Measurements from ENCODE around the gene EDDM13.

The EDDM13 gene

GRCh38 chr19:56301155-56301554, 28.6 kb downstream of the EDDM13 start:
- Histone ChIP-seq H3K4me1 (ENCODE audit: control insufficient read depth, low read length) (no peaks in the 10 kb centered on the region), H3K4me2 (ENCODE audit: low read length) (no peak overlapping the region), H3K9me3 (ENCODE audit: control insufficient read depth, insufficient read depth, low read length) (no peaks in the 10 kb centered on the region), H3K9me2 (replicated peaks; ENCODE audit: control insufficient read depth, low read length) (no peaks in the 10 kb centered on the region), H3K27me3 (ENCODE audit: control insufficient read depth, low read length) (no peaks in the 10 kb centered on the region), H3K79me2 (ENCODE audit: control insufficient read depth, low read length) (no peaks in the 10 kb centered on the region), H3K27ac (ENCODE audit: low read depth, low read length) (no peak overlapping the region), H4K20me1 (ENCODE audit: control insufficient read depth, insufficient read depth, low read depth, low read length) (no peaks in the 10 kb centered on the region), H3K4me3 (ENCODE audit: low read length) (no peak overlapping the region), H3F3A (ENCODE audit: control insufficient read depth, insufficient read depth) (no peaks in the 10 kb centered on the region), H3K36me3 (ENCODE audit: control insufficient read depth, low read length) (no peaks in the 10 kb centered on the region)
- TF ChIP-seq EZH2phosphoT487 (IDR thresholded peaks at IDR 0.05; ENCODE audit: borderline replicate concordance, low read length): no peak
- TF ChIP-seq, protein P1, sequence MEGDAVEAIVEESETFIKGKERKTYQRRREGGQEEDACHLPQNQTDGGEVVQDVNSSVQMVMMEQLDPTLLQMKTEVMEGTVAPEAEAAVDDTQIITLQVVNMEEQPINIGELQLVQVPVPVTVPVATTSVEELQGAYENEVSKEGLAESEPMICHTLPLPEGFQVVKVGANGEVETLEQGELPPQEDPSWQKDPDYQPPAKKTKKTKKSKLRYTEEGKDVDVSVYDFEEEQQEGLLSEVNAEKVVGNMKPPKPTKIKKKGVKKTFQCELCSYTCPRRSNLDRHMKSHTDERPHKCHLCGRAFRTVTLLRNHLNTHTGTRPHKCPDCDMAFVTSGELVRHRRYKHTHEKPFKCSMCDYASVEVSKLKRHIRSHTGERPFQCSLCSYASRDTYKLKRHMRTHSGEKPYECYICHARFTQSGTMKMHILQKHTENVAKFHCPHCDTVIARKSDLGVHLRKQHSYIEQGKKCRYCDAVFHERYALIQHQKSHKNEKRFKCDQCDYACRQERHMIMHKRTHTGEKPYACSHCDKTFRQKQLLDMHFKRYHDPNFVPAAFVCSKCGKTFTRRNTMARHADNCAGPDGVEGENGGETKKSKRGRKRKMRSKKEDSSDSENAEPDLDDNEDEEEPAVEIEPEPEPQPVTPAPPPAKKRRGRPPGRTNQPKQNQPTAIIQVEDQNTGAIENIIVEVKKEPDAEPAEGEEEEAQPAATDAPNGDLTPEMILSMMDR (IDR thresholded peaks at IDR 0.05; ENCODE audit: low read depth, low read length, poor library complexity, severe bottlenecking): no peak

DNA sequence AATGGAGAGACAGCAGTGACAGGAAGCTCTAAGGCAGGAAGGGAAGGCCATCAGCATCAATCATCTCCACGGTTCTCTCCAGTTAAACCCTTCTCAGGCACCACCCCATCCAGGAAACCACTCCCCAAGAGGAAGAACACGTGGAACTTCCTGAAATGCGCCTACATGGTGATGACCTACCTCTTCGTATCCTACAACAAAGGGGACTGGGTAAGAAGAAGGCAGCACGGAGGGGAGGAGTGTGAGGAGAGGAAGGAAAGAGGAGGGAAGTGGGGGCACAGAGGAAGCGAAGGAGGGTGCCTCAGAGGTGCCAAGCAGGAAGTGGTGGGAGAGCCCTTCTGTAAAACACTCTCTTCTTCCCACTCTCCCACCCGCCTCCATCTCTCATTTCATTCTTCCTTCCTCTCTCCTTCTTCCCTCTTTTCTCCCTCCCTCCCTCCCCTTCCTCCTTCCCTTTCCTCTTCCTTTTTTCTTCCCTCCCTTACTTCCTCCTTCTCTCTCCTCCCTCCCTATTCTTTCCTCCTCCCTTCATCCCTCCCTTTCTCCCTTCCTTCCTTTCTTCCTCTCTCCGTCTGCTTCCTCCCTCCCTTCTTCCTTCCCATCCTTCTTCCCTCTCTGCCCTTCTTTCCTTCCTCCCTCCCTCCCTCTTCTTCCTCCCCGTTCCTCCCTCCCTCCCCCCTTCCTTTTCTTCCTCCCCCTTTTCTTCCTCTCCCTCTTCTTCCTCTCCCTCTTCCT, 29.5 kb downstream of the EDDM13 start:
- Histone ChIP-seq H3K27me3 (ENCODE audit: control insufficient read depth, low read length) (no peaks in the 10 kb centered on the region), H3K36me3 (ENCODE audit: control insufficient read depth, low read length) (no peaks in the 10 kb centered on the region), H3K4me3 (ENCODE audit: low read length) (no peak overlapping the region), H3K4me2 (ENCODE audit: low read length) (no peak overlapping the region), H3F3A (ENCODE audit: control insufficient read depth, insufficient read depth) (no peaks in the 10 kb centered on the region), H3K27ac (ENCODE audit: low read depth, low read length) (no peak overlapping the region), H3K4me1 (ENCODE audit: control insufficient read depth, low read length) (no peaks in the 10 kb centered on the region), H3K79me2 (ENCODE audit: control insufficient read depth, low read length) (no peaks in the 10 kb centered on the region), H3K9me2 (replicated peaks; ENCODE audit: control insufficient read depth, low read length) (no peaks in the 10 kb centered on the region), H3K9me3 (ENCODE audit: control insufficient read depth, insufficient read depth, low read length) (no peaks in the 10 kb centered on the region), H4K20me1 (ENCODE audit: control insufficient read depth, insufficient read depth, low read depth, low read length) (no peaks in the 10 kb centered on the region)
- no peak for TF ChIP-seq EZH2phosphoT487 (IDR thresholded peaks at IDR 0.05; ENCODE audit: borderline replicate concordance, low read length)
- TF ChIP-seq, protein P1 (IDR thresholded peaks at IDR 0.05; ENCODE audit: low read depth, low read length, poor library complexity, severe bottlenecking): no peak

GRCh38 chr19:56304243-56304642, 31.7 kb downstream of the EDDM13 start:
- H3F3A ChIP-seq (ENCODE audit: control insufficient read depth, insufficient read depth): no peaks in the 10 kb centered on the region
- no peaks in the 10 kb centered on the region for H3K9me3 ChIP-seq (ENCODE audit: control insufficient read depth, insufficient read depth, low read length)
- no peaks in the 10 kb centered on the region for H4K20me1 ChIP-seq (ENCODE audit: control insufficient read depth, insufficient read depth, low read depth, low read length)
- H3K4me2 ChIP-seq (ENCODE audit: low read length): no peak overlapping the region
- no peaks in the 10 kb centered on the region for H3K79me2 ChIP-seq (ENCODE audit: control insufficient read depth, low read length)
- no peaks in the 10 kb centered on the region for H3K4me1 ChIP-seq (ENCODE audit: control insufficient read depth, low read length)
- H3K27ac ChIP-seq (ENCODE audit: low read depth, low read length): no peak overlapping the region
- no peaks in the 10 kb centered on the region for H3K9me2 ChIP-seq (replicated peaks; ENCODE audit: control insufficient read depth, low read length)
- no peak for TF ChIP-seq EZH2phosphoT487 (IDR thresholded peaks at IDR 0.05; ENCODE audit: borderline replicate concordance, low read length)
- TF ChIP-seq, protein P1 (IDR thresholded peaks at IDR 0.05; ENCODE audit: low read depth, low read length, poor library complexity, severe bottlenecking): no peak
- H3K27me3 ChIP-seq (ENCODE audit: control insufficient read depth, low read length): no peaks in the 10 kb centered on the region
- no peak overlapping the region for H3K4me3 ChIP-seq (ENCODE audit: low read length)
- peaks cover 7% of the 10 kb centered on the region for H3K36me3 ChIP-seq (ENCODE audit: control insufficient read depth, low read length)

Measured in DOHH2 (cell line).